ENCODE measurements around the gene PTPRN2.

- TF ChIP-seq CTCF (IDR thresholded peaks at IDR 0.05) (no peak), TCF7L2 (IDR thresholded peaks at IDR 0.05; ENCODE audit: low read depth, low read length) (no peak), POLR2AphosphoS5 (IDR thresholded peaks at IDR 0.05; ENCODE audit: low read depth, low read length) (no peak)
Observed at GRCh38 chr7:157900556-157900955, 687.1 kb downstream of the PTPRN2 start.
